Left lung (tissue), 10 donors: ENCODE results near the gene PCSK5. TPM values are rescaled to one million over a fixed set of nuclear protein-coding genes. Genes with fewer than 3 reads are reported as not detected.

Experiments
- ATAC-seq: fragments of 200-7000 bp; cut with Tn5 transposase; one replicate; pipeline ENCODE4 v1.9.1; 2020; ENCODE audit warnings: moderate library complexity
- DNase-seq, 4 donors: peaks; one replicate each; pipeline ENCODE4 v3.0.0-alpha.2; 2013 to 2020
- H3K27ac ChIP-seq, 2 donors: fragments of 200-600 bp; sonication (generic) in 1 of 2; one replicate each; pipeline versions ENCODE4 v1.5.0 to v1.8.0; 2020 to 2021
- H3K27me3 ChIP-seq, 2 donors: fragments of 200-600 bp; sonication (generic) in 1 of 2; one replicate each; pipeline versions ENCODE4 v1.5.0 to v1.8.0; 2020 to 2021
- H3K36me3 ChIP-seq, 2 donors: fragments of 200-600 bp; sonication (generic) in 1 of 2; one replicate each; pipeline versions ENCODE4 v1.5.0 to v1.8.0; 2020 to 2021
- H3K4me1 ChIP-seq, 2 donors: fragments of 200-600 bp; one replicate each; pipeline ENCODE4 v1.8.0; 2021
- H3K4me3 ChIP-seq, 2 donors: fragments of 200-600 bp; sonication (generic) in 1 of 2; one replicate each; pipeline versions ENCODE4 v1.5.0 to v1.8.0; 2020 to 2021; ENCODE audit warnings: mild to moderate bottlenecking in 1 of 2
- H3K9me3 ChIP-seq, 2 donors: fragments of 200-600 bp; sonication (generic) in 1 of 2; one replicate each; pipeline versions ENCODE4 v1.5.0 to v1.8.0; 2020 to 2021
- CTCF ChIP-seq, 2 donors: fragments of 200-600 bp; sonication (generic) in 1 of 2; IDR thresholded peaks; one replicate each; pipeline versions ENCODE4 v1.5.0 to v1.8.0; 2021; ENCODE audit warnings: antibody characterized with exemption in 2 of 2
- intact Hi-C, 2 donors: fragments of 100-400 bp; cut with DNase I; formaldehyde crosslinking; loops; one replicate each; pipeline versions ENCODE4 v1.11.2 to v1.14.2; 2022
- polyA plus RNA-seq, 6 donors: library from polyadenylated mRNA; unstranded; fragments of 120-200 nt; gene quantifications; one replicate each; pipeline ENCODE4 v1.2.1, GENCODE V29; 2013; ENCODE audit not compliant: insufficient read length in 6 of 6
- total RNA-seq, 2 donors: library from RNA; stranded (reverse); fragmentation: NEBNext Ultra II Directional; extraction: Animal tissue kit (Norgen Biotek cat#: 25700); gene quantifications; one replicate each; pipeline ENCODE4 v1.2.1, GENCODE V29; 2021
- donor health status: DM: no; HTN: yes; CAD: no.
- donor health status: DM: no; HTN: no; CAD: no.

Gene PCSK5
- total and polyA plus RNA-seq, 8 donors = 6.8 to 20.3 (median 11.3) TPM

GRCh38 chr9:75976549-75976948 lies 86.1 kb downstream of the PCSK5 start:
- ATAC-seq (no peak), DNase-seq (no peak)
- H3K27ac ChIP-seq = no peak overlapping the region
- no peak overlapping the region for H3K4me3 ChIP-seq
- no peaks in the 10 kb centered on the region for H3K9me3 ChIP-seq
- intact Hi-C loops = no loop called here
- TF ChIP-seq CTCF (IDR thresholded peaks at IDR 0.05) = no peak
- no peaks in the 10 kb centered on the region for H3K27me3 ChIP-seq
- no peaks in the 10 kb centered on the region for H3K36me3 ChIP-seq
- no peaks in the 10 kb centered on the region for H3K4me1 ChIP-seq

- no peak for DNase-seq
- H3K4me1 ChIP-seq = no peaks in the 10 kb centered on the region
- TF ChIP-seq CTCF (IDR thresholded peaks at IDR 0.05) = no peak
- H3K9me3 ChIP-seq = no peaks in the 10 kb centered on the region
- no peak for ATAC-seq
- intact Hi-C loops = no loop called here
- H3K4me3 ChIP-seq = no peak overlapping the region
- H3K27me3 ChIP-seq = no peaks in the 10 kb centered on the region
- H3K27ac ChIP-seq = no peak overlapping the region
- no peaks in the 10 kb centered on the region for H3K36me3 ChIP-seq
These were observed 88.9 kb downstream of the PCSK5 start for GRCh38 chr9:75979362-75979761.

- Histone ChIP-seq H3K9me3 (no peaks in the 10 kb centered on the region), H3K4me3 (no peak overlapping the region), H3K4me1 (no peaks in the 10 kb centered on the region), H3K27me3 (no peaks in the 10 kb centered on the region), H3K36me3 (no peaks in the 10 kb centered on the region), H3K27ac (no peak overlapping the region)
- intact Hi-C loops = no loop called here
- no peak for TF ChIP-seq CTCF (IDR thresholded peaks at IDR 0.05)
- DNase-seq (no peak), ATAC-seq (no peak)
These were observed 93.0 kb downstream of the PCSK5 start for GRCh38 chr9:75983319-75984045.

GRCh38 chr9:75985515-75985914 lies 95.0 kb downstream of the PCSK5 start:
- Histone ChIP-seq H3K4me1 (no peaks in the 10 kb centered on the region), H3K9me3 (no peaks in the 10 kb centered on the region), H3K27ac (no peak overlapping the region), H3K4me3 (no peak overlapping the region), H3K36me3 (no peaks in the 10 kb centered on the region), H3K27me3 (no peaks in the 10 kb centered on the region)
- intact Hi-C loops = no loop called here
- TF ChIP-seq CTCF (IDR thresholded peaks at IDR 0.05) = no peak
- ATAC-seq (no peak), DNase-seq (no peak)

- no peaks in the 10 kb centered on the region for H3K36me3 ChIP-seq
- TF ChIP-seq CTCF (IDR thresholded peaks at IDR 0.05) = no peak
- DNase-seq = no peak
- H3K9me3 ChIP-seq = no peaks in the 10 kb centered on the region
- no peaks in the 10 kb centered on the region for H3K4me1 ChIP-seq
- H3K27ac ChIP-seq = no peak overlapping the region
- no peaks in the 10 kb centered on the region for H3K27me3 ChIP-seq
- H3K4me3 ChIP-seq = no peak overlapping the region
- intact Hi-C loops = no loop called here
- no peak for ATAC-seq
These were observed 98.2 kb downstream of the PCSK5 start for GRCh38 chr9:75988663-75989062.
